ENCODE data around the gene UBXN10.

GRCh38 chr1:20215716-20216115, 29.8 kb downstream of the UBXN10 start:
- TF ChIP-seq POLR2AphosphoS5 (IDR thresholded peaks at IDR 0.05; ENCODE audit: insufficient read depth, low read depth, low read length), result no peak
- TF ChIP-seq CTCF (IDR thresholded peaks at IDR 0.05; ENCODE audit: extremely low read depth in 1 of 2, insufficient read depth in 1 of 2, low read depth in 1 of 2, low read length in 2 of 2), result no peak
- TF ChIP-seq POLR2A (IDR thresholded peaks at IDR 0.05; ENCODE audit: low read depth, low read length), result no peak
- no peak for TF ChIP-seq GATA2 (IDR thresholded peaks at IDR 0.05; ENCODE audit: insufficient read depth, insufficient read length, low read depth, low read length)
- no peak for TF ChIP-seq JUN (IDR thresholded peaks at IDR 0.05; ENCODE audit: borderline replicate concordance, insufficient read depth, insufficient read length, low read depth)

All from endothelial cell of umbilical vein (primary cell).